Measurements from ENCODE around the gene PFKP.
A peak's percentile ranks its signal among the peaks of the same experiment; 100 is the strongest.

The PFKP gene

DNA sequence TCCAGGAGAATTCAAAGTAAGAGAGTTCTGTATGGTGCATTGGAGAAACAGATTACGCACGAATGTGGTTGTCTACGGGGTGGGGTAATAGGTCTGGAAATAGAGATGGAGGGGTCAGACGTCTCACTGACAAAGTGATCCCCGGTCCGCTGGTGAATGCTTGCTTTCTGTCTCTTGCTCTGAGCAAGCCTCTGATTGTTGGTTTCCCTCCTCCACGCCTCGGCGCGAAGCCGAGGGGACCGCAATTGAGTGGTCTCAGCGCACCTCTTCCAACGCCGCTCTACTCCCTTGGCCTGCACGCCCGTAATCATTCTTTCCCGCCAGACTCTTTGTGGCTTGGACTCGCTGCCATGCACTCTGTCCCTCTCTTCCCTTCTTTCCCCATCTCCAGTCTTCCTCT is 46.5 kb upstream of the PFKP start:
- DNase-seq (ENCODE audit: low read depth in 1 of 2, low spot score in 1 of 2), result no peak
- Histone ChIP-seq H3K27ac (replicated peaks) (no peak overlapping the region), H3K4me3 (replicated peaks; ENCODE audit: insufficient read depth, low read length) (no peak overlapping the region), H3K27me3 (ENCODE audit: insufficient read depth, poor library complexity, severe bottlenecking) (no peaks in the 10 kb centered on the region)
- TF ChIP-seq, protein P1, sequence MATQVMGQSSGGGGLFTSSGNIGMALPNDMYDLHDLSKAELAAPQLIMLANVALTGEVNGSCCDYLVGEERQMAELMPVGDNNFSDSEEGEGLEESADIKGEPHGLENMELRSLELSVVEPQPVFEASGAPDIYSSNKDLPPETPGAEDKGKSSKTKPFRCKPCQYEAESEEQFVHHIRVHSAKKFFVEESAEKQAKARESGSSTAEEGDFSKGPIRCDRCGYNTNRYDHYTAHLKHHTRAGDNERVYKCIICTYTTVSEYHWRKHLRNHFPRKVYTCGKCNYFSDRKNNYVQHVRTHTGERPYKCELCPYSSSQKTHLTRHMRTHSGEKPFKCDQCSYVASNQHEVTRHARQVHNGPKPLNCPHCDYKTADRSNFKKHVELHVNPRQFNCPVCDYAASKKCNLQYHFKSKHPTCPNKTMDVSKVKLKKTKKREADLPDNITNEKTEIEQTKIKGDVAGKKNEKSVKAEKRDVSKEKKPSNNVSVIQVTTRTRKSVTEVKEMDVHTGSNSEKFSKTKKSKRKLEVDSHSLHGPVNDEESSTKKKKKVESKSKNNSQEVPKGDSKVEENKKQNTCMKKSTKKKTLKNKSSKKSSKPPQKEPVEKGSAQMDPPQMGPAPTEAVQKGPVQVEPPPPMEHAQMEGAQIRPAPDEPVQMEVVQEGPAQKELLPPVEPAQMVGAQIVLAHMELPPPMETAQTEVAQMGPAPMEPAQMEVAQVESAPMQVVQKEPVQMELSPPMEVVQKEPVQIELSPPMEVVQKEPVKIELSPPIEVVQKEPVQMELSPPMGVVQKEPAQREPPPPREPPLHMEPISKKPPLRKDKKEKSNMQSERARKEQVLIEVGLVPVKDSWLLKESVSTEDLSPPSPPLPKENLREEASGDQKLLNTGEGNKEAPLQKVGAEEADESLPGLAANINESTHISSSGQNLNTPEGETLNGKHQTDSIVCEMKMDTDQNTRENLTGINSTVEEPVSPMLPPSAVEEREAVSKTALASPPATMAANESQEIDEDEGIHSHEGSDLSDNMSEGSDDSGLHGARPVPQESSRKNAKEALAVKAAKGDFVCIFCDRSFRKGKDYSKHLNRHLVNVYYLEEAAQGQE (IDR thresholded peaks at IDR 0.05; ENCODE audit: insufficient replicate concordance, low read depth), result no peak
- TF ChIP-seq GABPA (IDR thresholded peaks at IDR 0.05; ENCODE audit: low read depth) (no peak), SPI1 (IDR thresholded peaks at IDR 0.05; ENCODE audit: borderline replicate concordance, low read depth) (no peak), POLR2AphosphoS5 (IDR thresholded peaks at IDR 0.05; ENCODE audit: low read depth) (no peak)
- TF ChIP-seq, protein P2, sequence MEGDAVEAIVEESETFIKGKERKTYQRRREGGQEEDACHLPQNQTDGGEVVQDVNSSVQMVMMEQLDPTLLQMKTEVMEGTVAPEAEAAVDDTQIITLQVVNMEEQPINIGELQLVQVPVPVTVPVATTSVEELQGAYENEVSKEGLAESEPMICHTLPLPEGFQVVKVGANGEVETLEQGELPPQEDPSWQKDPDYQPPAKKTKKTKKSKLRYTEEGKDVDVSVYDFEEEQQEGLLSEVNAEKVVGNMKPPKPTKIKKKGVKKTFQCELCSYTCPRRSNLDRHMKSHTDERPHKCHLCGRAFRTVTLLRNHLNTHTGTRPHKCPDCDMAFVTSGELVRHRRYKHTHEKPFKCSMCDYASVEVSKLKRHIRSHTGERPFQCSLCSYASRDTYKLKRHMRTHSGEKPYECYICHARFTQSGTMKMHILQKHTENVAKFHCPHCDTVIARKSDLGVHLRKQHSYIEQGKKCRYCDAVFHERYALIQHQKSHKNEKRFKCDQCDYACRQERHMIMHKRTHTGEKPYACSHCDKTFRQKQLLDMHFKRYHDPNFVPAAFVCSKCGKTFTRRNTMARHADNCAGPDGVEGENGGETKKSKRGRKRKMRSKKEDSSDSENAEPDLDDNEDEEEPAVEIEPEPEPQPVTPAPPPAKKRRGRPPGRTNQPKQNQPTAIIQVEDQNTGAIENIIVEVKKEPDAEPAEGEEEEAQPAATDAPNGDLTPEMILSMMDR (IDR thresholded peaks at IDR 0.05; ENCODE audit: insufficient read depth, low read length), result no peak

DNA sequence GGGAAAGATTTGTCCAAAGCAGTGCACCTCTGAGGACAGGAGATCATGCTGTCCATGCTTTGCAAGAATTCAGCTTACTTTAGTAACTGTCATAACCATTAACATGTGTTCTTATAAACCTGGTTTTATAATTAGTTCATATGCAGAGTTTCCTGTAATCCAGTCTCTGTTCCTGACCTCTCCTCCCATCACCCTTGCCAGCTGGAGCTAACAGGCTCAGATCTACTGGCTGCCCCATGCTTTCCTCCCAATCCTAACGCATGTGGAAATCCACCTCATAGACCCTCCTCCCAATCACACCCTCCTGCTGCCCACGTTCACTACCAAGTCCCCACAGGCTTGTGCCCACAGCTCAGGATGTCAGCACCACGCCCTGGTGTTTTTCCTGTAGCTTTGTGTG is 45.3 kb upstream of the PFKP start:
- Histone ChIP-seq H3K4me3 (replicated peaks; ENCODE audit: insufficient read depth, low read length) (no peak overlapping the region), H3K27ac (replicated peaks) (no peak overlapping the region), H3K27me3 (ENCODE audit: insufficient read depth, poor library complexity, severe bottlenecking) (no peaks in the 10 kb centered on the region)
- TF ChIP-seq, protein P1 (IDR thresholded peaks at IDR 0.05; ENCODE audit: insufficient replicate concordance, low read depth), result no peak
- TF ChIP-seq SPI1 (IDR thresholded peaks at IDR 0.05; ENCODE audit: borderline replicate concordance, low read depth) (no peak), GABPA (IDR thresholded peaks at IDR 0.05; ENCODE audit: low read depth) (no peak), POLR2AphosphoS5 (IDR thresholded peaks at IDR 0.05; ENCODE audit: low read depth) (no peak)
- TF ChIP-seq, protein P2 (IDR thresholded peaks at IDR 0.05; ENCODE audit: insufficient read depth, low read length), result no peak
- DNase-seq (ENCODE audit: low read depth in 1 of 2, low spot score in 1 of 2), result no peak

DNA sequence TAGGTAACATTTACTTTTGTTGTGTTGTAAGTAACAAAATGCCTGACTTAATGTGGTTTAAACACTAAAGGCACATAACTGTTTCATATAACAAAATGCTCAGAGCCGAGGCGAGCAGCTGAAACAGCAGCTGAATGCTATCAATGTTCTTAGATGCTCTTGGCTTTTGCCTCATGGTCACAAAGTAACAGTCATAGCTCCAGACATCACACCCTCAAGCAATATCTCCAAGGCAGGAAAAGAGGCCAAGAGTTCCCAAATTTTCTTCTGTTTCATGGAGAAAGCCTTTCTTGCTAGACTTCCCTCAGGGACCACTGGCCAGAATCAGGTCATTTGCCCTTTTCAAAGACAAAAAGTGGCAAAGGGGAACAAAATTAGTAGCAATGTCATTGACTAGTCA is 43.5 kb upstream of the PFKP start:
- no peak for TF ChIP-seq GABPA (IDR thresholded peaks at IDR 0.05; ENCODE audit: low read depth)
- H3K27ac ChIP-seq (replicated peaks), result no peak overlapping the region
- H3K4me3 ChIP-seq (replicated peaks; ENCODE audit: insufficient read depth, low read length), result no peak overlapping the region
- H3K27me3 ChIP-seq (ENCODE audit: insufficient read depth, poor library complexity, severe bottlenecking), result no peaks in the 10 kb centered on the region
- no peak for DNase-seq (ENCODE audit: low read depth in 1 of 2, low spot score in 1 of 2)

DNA sequence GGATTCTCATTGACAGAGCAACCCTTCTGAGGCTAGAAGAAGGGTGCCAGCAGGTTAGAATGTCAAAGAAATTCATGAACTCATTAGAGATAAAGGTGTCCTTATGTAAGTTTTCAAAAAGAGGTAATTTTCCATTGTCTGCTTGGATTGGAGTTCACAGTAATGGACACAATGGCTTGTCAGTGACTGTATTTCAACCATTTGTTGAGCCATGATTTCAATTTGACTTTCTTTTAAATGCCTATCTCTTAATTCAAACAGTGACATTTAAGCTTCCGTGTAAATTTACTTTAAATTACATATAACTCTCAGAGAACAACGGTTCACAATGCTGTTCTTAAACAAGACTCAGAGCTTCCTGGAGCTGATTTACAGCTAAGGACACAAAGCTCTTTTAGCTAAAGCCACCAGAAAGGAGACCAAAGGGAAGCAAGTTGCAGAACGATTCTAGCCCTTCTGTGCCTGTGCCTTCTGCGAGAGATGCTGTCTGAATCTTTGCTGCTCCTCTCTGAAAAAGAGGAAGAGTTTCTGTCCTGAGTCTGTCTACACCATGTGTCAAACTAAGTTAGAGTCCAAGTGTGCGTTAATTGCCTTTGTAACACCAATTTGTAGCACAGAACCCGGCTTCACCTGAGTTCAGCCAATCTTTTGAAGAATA is 42.2 kb upstream of the PFKP start:
- Histone ChIP-seq H3K4me3 (replicated peaks; ENCODE audit: insufficient read depth, low read length) (no peak overlapping the region), H3K27me3 (ENCODE audit: insufficient read depth, poor library complexity, severe bottlenecking) (no peaks in the 10 kb centered on the region)

More for the DNA sequence above, 42.2 kb upstream of the PFKP start:
- no peak overlapping the region for H3K27ac ChIP-seq (replicated peaks)
- TF ChIP-seq, protein P1 (IDR thresholded peaks at IDR 0.05; ENCODE audit: insufficient replicate concordance, low read depth), result no peak
- peak; percentile 51; the same call in 1 of the 2 replicates for TF ChIP-seq SPI1 (IDR thresholded peaks at IDR 0.05; ENCODE audit: borderline replicate concordance, low read depth)
- DNase-seq (ENCODE audit: low read depth in 1 of 2, low spot score in 1 of 2), result no peak

All from HL-60 (cell line).